Mesothelial cell of epicardium (in vitro differentiated cells): ENCODE measurements around the gene PUS7. TPM values are rescaled to one million over a fixed set of nuclear protein-coding genes. Genes with fewer than 3 reads are reported as not detected.

Source experiments
- DNase-seq, 2 experiments: peaks; one replicate each; pipeline ENCODE4 v3.0.0; 2021; ENCODE audit warnings: low spot score in 2 of 2; ENCODE audit not compliant: unreplicated experiment in 2 of 2
- H3K27ac Mint-ChIP-seq: 2 replicates; pipeline ENCODE4 v1.8.0; 2021; ENCODE audit warnings: mixed read lengths
- H3K27me3 Mint-ChIP-seq: 2 replicates; pipeline ENCODE4 v1.8.0; 2021; ENCODE audit warnings: low read depth, mixed read lengths
- H3K36me3 Mint-ChIP-seq: 2 replicates; pipeline ENCODE4 v1.8.0; 2021; ENCODE audit warnings: mixed read lengths
- H3K4me1 Mint-ChIP-seq: 2 replicates; pipeline ENCODE4 v1.8.0; 2021; ENCODE audit warnings: mixed read lengths
- H3K4me3 Mint-ChIP-seq: 2 replicates; pipeline ENCODE4 v1.8.0; 2021; ENCODE audit warnings: mild to moderate bottlenecking, moderate library complexity, mixed read lengths
- H3K9me3 Mint-ChIP-seq: 2 replicates; pipeline ENCODE4 v1.8.0; 2021; ENCODE audit warnings: mixed read lengths
- CTCF ChIP-seq: fragments of 200-600 bp; sonication (generic); IDR thresholded peaks from one replicate; pipeline ENCODE4 v1.5.0; 2021; ENCODE audit warnings: antibody characterized with exemption; ENCODE audit not compliant: unreplicated experiment
- total RNA-seq: library from RNA; stranded (reverse); gene quantifications from 3 replicates; pipeline ENCODE4 v1.2.1, GENCODE V29; 2021

The PUS7 gene
- total RNA-seq, 1 donor from 2014 or later: 16.9 TPM

GRCh38 chr7:105477908-105478307 is 44.2 kb downstream of the PUS7 start:
- no peaks in the 10 kb centered on the region for H3K9me3 Mint-ChIP-seq
- no peak overlapping the region for H3K27ac Mint-ChIP-seq
- no peaks in the 10 kb centered on the region for H3K4me1 Mint-ChIP-seq
- H3K27me3 Mint-ChIP-seq: no peaks in the 10 kb centered on the region
- peaks cover 16% of the 10 kb centered on the region for H3K36me3 Mint-ChIP-seq
- H3K4me3 Mint-ChIP-seq: no peak overlapping the region
- no peak for TF ChIP-seq CTCF
- DNase-seq: no peak

GRCh38 chr7:105474045-105474444 is 48.0 kb downstream of the PUS7 start:
- Mint-ChIP-seq H3K27me3 (no peaks in the 10 kb centered on the region), H3K4me3 (no peak overlapping the region), H3K36me3 (peaks cover 11% of the 10 kb centered on the region), H3K27ac (no peak overlapping the region), H3K9me3 (no peaks in the 10 kb centered on the region), H3K4me1 (no peaks in the 10 kb centered on the region)
- no peak for DNase-seq
- no peak for TF ChIP-seq CTCF

DNA sequence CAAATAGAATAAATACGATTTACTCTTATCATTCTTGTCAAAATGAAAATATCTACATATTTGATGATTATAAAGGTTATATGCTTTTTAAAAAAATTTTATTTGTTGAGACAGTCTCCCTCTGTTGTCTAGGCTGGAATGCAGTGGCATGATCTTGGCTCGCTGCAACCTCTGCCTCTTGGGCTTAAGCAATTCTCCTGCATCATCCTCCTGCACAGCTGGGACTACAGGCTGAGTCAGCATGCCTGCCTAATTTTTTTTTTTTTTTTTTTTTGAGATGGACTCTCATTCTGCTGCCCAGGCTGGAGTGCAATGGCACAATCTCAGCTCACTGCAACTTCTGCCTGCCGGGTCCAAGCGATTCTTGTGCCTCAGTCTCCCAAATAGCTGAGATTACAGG is 48.9 kb downstream of the PUS7 start:
- peaks cover 8% of the 10 kb centered on the region for H3K36me3 Mint-ChIP-seq
- H3K4me3 Mint-ChIP-seq: no peak overlapping the region
- no peaks in the 10 kb centered on the region for H3K9me3 Mint-ChIP-seq
- DNase-seq: no peak
- H3K4me1 Mint-ChIP-seq: no peaks in the 10 kb centered on the region
- no peaks in the 10 kb centered on the region for H3K27me3 Mint-ChIP-seq
- no peak for TF ChIP-seq CTCF
- H3K27ac Mint-ChIP-seq: no peak overlapping the region

- H3K4me1 Mint-ChIP-seq: no peaks in the 10 kb centered on the region
Observed at GRCh38 chr7:105470846-105471245, 51.2 kb downstream of the PUS7 start.

DNA sequence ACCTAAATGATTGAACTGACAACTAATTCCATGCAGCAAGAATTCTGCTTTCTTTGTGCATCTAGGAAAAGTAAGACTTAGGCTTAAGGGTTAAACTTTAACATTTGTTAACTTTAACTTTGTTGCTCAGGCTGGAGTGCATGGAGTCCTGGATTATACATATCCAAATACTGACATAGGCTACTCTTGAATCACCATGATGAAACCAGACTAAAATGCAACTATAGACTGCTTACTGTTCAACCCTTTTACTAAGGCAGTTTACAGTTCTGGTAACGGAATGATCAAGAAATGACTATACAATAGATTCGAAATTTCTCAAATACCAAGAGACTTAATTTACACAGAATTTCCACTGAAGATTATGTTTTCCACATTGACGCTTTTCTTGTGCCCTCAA is 52.0 kb downstream of the PUS7 start:
- Mint-ChIP-seq H3K9me3 (no peaks in the 10 kb centered on the region), H3K4me1 (no peaks in the 10 kb centered on the region), H3K36me3 (peaks cover 5% of the 10 kb centered on the region), H3K27me3 (no peaks in the 10 kb centered on the region), H3K27ac (no peak overlapping the region), H3K4me3 (no peak overlapping the region)
- TF ChIP-seq CTCF: no peak
- no peak for DNase-seq

More at GRCh38 chr7:105470846-105471245, 51.2 kb downstream of the PUS7 start:
- Mint-ChIP-seq H3K36me3 (peaks cover 8% of the 10 kb centered on the region), H3K9me3 (no peaks in the 10 kb centered on the region), H3K27ac (no peak overlapping the region), H3K4me3 (no peak overlapping the region), H3K27me3 (no peaks in the 10 kb centered on the region)
- DNase-seq: no peak
- no peak for TF ChIP-seq CTCF

DNA sequence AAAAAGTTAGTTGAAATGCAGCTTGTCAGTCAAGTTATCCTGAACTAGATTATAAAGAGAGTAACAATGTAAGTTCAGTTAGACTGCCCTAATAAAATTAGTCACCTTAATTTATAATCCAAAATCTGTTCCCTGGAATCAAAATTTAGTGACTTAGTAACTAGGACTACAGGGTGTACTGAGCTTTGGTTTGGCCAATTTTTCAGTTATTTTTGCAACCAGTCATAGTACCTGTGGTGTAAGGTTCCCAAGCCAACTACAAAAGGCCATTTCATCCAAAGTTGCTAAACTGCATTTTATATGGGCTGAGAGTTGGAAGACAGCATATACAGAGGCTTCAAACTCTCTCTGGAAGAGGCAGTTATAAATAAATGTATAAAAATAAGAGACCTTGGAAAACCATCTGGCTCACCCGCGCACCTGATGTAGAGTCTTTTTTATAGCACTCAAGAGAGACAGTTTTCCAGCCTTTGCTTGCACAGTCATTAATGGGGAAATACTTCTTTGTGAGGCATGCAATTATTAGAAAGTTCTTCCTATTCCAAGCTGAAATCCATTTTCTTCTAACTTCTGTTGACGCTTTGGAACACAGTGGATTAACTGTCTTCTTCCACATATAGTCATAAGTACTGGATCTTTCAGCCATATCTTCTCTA is 59.2 kb downstream of the PUS7 start:
- no peak for TF ChIP-seq CTCF
- no peaks in the 10 kb centered on the region for H3K9me3 Mint-ChIP-seq
- no peaks in the 10 kb centered on the region for H3K4me1 Mint-ChIP-seq
- no peak for DNase-seq
- no peak overlapping the region for H3K27ac Mint-ChIP-seq
- peaks cover 9% of the 10 kb centered on the region for H3K36me3 Mint-ChIP-seq
- no peak overlapping the region for H3K4me3 Mint-ChIP-seq
- no peaks in the 10 kb centered on the region for H3K27me3 Mint-ChIP-seq
